Measurements from ENCODE around the gene ELANE. TPM values are rescaled to one million over a fixed set of nuclear protein-coding genes. Genes with fewer than 3 reads are reported as not detected.

Gene ELANE
- total and polyA plus RNA-seq, 9 of the 15 experiments (the other 6 are each of a cell fraction or from before 2014, with no cell fraction given): not detected

DNA sequence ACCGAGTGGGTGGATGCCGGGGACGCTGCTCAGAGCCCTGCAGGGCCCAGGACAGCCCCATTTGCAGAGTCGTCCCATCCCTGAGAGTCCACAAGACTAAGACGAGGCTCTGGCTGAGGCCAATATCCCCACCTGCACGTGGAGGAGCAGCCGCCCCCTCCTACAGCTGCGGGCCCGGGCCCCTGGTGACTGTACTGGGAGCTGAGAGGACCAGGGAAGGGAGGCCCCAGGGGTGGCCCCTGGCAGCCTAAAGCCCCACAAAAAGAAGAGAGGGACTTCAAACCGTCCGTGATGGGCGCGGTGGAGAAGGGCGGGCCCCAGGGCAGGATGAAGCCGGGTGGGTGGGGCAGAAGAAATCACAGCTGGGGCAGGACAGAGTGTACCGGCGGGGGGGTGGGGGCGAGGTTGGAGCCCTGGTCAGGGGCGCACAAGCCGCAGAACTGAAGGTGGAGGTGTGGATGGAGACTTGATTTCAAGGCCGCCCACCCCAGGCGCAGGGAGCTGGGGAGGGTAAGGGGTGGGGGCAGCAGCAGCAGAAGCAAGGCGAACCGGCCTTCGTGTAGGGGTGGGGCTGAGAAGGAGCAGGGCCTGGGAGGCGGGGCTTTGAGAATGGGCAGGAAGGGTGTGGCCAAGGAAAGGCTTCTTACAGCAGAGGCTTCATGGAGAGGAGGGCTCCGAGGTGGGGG lies 20.3 kb downstream of the ELANE start (continued):
- TF ChIP-seq HDGF (IDR thresholded peaks at IDR 0.05) (peak; percentile 37; the same call in 1 of the 2 replicates), L3MBTL2 (IDR thresholded peaks at IDR 0.05) (peak; percentile 33; the same call in 1 of the 2 replicates), CHD2 (IDR thresholded peaks at IDR 0.05; ENCODE audit: low read depth, low read length) (no peak), ILF3 (IDR thresholded peaks at IDR 0.05; ENCODE audit: borderline replicate concordance) (no peak), SMARCE1 (IDR thresholded peaks at IDR 0.05) (no peak), ZNF780A (CRISPR knock-in tag; IDR thresholded peaks at IDR 0.05) (no peak), ERF (CRISPR knock-in tag; IDR thresholded peaks at IDR 0.05) (no peak), CCNT2 (IDR thresholded peaks at IDR 0.05; ENCODE audit: borderline replicate concordance, extremely low read depth, insufficient read length, low read depth, low read length) (peak; percentile 14), TRIM24 (IDR thresholded peaks at IDR 0.05) (no peak), DACH1 (IDR thresholded peaks at IDR 0.05; ENCODE audit: partially characterized antibody) (no peak), DPF2 (IDR thresholded peaks at IDR 0.05) (0 out of 2 replicates have a peak, but pooled peaks have one; percentile 11), TSC22D4 (tag; IDR thresholded peaks at IDR 0.05) (no peak)
- TF ChIP-seq, protein P1, sequence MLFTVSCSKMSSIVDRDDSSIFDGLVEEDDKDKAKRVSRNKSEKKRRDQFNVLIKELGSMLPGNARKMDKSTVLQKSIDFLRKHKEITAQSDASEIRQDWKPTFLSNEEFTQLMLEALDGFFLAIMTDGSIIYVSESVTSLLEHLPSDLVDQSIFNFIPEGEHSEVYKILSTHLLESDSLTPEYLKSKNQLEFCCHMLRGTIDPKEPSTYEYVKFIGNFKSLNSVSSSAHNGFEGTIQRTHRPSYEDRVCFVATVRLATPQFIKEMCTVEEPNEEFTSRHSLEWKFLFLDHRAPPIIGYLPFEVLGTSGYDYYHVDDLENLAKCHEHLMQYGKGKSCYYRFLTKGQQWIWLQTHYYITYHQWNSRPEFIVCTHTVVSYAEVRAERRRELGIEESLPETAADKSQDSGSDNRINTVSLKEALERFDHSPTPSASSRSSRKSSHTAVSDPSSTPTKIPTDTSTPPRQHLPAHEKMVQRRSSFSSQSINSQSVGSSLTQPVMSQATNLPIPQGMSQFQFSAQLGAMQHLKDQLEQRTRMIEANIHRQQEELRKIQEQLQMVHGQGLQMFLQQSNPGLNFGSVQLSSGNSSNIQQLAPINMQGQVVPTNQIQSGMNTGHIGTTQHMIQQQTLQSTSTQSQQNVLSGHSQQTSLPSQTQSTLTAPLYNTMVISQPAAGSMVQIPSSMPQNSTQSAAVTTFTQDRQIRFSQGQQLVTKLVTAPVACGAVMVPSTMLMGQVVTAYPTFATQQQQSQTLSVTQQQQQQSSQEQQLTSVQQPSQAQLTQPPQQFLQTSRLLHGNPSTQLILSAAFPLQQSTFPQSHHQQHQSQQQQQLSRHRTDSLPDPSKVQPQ (CRISPR knock-in tag; IDR thresholded peaks at IDR 0.05; ENCODE audit: borderline replicate concordance): no peak
- TF ChIP-seq, protein P2, sequence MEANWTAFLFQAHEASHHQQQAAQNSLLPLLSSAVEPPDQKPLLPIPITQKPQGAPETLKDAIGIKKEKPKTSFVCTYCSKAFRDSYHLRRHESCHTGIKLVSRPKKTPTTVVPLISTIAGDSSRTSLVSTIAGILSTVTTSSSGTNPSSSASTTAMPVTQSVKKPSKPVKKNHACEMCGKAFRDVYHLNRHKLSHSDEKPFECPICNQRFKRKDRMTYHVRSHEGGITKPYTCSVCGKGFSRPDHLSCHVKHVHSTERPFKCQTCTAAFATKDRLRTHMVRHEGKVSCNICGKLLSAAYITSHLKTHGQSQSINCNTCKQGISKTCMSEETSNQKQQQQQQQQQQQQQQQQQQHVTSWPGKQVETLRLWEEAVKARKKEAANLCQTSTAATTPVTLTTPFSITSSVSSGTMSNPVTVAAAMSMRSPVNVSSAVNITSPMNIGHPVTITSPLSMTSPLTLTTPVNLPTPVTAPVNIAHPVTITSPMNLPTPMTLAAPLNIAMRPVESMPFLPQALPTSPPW (CRISPR knock-in tag; IDR thresholded peaks at IDR 0.05): peak; percentile 83
- TF ChIP-seq, protein P3, sequence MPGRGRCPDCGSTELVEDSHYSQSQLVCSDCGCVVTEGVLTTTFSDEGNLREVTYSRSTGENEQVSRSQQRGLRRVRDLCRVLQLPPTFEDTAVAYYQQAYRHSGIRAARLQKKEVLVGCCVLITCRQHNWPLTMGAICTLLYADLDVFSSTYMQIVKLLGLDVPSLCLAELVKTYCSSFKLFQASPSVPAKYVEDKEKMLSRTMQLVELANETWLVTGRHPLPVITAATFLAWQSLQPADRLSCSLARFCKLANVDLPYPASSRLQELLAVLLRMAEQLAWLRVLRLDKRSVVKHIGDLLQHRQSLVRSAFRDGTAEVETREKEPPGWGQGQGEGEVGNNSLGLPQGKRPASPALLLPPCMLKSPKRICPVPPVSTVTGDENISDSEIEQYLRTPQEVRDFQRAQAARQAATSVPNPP (IDR thresholded peaks at IDR 0.05; ENCODE audit: borderline replicate concordance, insufficient read depth, insufficient read length): no peak
- TF ChIP-seq, protein P4, sequence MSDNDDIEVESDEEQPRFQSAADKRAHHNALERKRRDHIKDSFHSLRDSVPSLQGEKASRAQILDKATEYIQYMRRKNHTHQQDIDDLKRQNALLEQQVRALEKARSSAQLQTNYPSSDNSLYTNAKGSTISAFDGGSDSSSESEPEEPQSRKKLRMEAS (CRISPR knock-in tag; IDR thresholded peaks at IDR 0.05): 0 out of 2 replicates have a peak, but pooled peaks have one; percentile 15
